ENCODE data around the gene DNM3.
A peak's percentile ranks its signal among the peaks of the same experiment; 100 is the strongest.
"Not testable (repeated sequence)": the region's sequence is repeated elsewhere in the genome, so short reads cannot be mapped to it uniquely, and the experiment has no call there.

DNM3 gene

DNA sequence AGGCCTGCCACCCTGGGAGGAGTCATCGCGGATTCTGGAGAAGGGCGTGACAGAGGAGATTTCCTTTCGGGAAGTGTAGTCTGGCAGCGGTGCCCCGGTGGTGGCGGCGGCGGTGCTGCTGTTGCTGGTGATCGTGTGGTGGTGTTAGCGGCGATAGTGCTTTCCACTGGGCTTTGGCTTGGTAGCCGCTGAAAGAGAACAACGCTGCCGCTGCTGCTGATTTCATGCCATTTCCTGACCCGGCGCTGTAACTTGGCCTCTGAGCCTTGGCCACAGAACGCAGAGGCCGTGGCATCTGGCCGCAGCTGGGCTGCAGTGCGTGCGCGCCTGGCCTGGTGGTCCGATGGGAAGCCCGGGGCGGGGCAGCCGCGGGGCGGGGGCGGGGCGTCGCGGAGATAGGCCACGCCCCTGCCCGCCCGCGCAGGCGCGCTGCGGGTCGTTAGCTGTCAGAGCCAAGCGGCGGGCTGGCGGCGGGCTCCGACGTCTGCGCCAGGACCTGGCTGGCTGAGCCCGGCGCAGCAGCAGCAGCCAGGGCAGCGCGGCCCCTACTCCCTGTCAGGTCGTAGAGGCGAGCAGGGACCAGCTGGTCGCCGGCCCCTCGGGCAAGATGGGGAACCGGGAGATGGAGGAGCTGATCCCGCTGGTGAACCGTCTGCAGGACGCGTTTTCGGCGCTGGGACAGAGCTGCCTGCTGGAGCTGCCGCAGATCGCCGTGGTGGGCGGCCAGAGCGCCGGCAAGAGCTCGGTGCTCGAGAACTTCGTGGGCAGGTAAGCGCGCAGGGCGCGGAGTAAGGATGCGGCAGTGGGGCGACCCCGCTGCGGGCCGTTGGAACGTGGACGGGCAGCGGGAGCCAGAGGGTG is at the start of gene DNM3:
TSS of gene DNM3 (plus strand) at position 449 of the 861 bp plus-strand sequence. CDS start at position 608, 159 bp downstream.
- Mint-ChIP-seq H3K9me3 (no peaks in the 10 kb centered on the region), H3K4me1 (peaks cover 13% of the 10 kb centered on the region), H3K27ac (peak within 1 kb of the TSS; percentile 53), H3K4me3 (peak within 1 kb of the TSS; percentile 68), H3K27me3 (peaks cover 37% of the 10 kb centered on the region), H3K36me3 (no peaks in the 10 kb centered on the region)
- CTCF ChIA-PET = interaction anchor here (1.0 to 2.2 kb wide), 2 partner anchors 40 to 161 kb away, joined by 3 to 13 read pairs; no protein-coding TSS in a partner anchor
- peak; percentile 79 for DNase-seq

DNA sequence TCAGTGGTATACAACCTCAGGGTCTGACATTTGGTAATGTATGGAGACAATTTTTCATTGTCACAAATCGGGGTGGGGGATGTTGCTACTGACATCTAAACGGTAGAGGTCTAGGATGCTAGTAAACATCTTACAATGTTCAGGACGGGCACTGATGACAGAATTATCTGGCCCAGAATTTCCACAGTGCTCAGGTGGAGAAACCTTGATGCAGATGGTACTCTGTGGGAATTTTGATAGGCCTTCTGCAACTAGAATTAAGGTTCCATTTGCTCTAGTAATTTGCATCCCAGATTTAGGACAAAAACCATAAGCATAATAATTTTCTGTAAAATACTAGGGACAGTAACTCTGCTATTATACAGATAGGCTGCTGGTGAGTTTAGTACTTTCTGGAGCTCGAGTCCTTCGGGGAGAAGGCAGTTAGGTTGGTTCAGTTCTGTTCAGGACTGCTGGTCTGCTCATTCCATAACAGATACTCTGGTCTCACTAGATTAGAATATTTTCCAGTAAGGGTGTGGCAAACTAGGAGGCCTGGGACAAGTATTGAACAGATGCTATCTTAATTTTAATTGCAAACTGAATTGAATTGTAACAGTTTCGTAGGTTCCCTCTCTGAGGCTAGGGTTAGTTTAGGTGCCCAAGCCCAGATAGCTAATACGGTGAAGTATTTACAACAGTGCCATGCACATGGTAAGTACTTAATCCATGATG is 48.5 kb upstream of the DNM3 start:
- no peak for DNase-seq
- Mint-ChIP-seq H3K4me3 (no peak overlapping the region), H3K36me3 (peaks cover 69% of the 10 kb centered on the region), H3K4me1 (peaks cover 18% of the 10 kb centered on the region), H3K27me3 (no peaks in the 10 kb centered on the region), H3K9me3 (no peaks in the 10 kb centered on the region), H3K27ac (no peak overlapping the region)
- CTCF ChIA-PET = no interaction called here

DNA sequence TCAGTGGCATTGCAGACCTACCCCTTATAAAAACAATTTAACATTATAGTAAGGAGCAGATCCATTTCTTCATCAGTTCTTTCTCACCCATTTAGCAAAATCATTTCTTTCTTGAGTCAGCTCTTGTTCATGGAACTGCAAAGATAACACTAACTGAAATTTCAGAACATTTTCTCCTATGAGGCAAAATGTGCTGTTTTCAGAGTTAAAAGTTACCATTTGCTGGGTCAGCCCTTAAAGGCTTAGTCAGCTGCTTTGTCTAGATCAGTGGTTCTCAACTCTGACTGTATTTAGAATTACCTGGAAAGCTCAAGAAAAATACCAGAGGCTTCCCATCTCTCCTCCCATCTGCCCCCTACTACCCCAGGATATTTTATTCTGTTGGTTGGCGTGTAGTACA is 47.7 kb upstream of the DNM3 start:
- H3K27ac Mint-ChIP-seq = peak overlapping the region; percentile 83
- H3K4me1 Mint-ChIP-seq = peaks cover 17% of the 10 kb centered on the region
- H3K9me3 Mint-ChIP-seq = no peaks in the 10 kb centered on the region
- H3K36me3 Mint-ChIP-seq = peaks cover 66% of the 10 kb centered on the region
- DNase-seq = no peak
- H3K27me3 Mint-ChIP-seq = no peaks in the 10 kb centered on the region
- no peak overlapping the region for H3K4me3 Mint-ChIP-seq
- CTCF ChIA-PET = no interaction called here

DNA sequence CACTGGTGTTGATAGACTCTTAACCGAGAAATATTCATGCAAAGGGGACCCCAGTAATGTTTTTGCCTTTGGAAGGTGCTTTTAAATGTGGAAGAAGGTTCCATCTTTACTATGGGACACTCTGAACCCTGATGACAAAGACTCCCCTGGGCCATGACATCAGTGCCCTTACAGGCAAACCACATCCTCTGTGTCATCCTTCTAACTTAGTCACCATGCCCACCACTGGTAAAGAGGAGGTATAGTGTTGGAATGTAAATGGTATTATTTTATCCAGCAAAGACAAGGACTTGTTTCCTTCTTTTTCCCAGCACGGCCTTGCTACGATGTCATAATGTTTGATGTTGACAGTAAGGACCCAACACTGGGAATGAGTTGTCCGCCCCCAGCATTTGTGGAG is 47.2 kb upstream of the DNM3 start:
- Mint-ChIP-seq H3K4me1 (peaks cover 17% of the 10 kb centered on the region), H3K9me3 (no peaks in the 10 kb centered on the region), H3K27ac (peak overlapping the region; percentile 83), H3K27me3 (no peaks in the 10 kb centered on the region), H3K4me3 (no peak overlapping the region), H3K36me3 (peaks cover 62% of the 10 kb centered on the region)
- DNase-seq = peak; percentile 54
- CTCF ChIA-PET = interaction anchor here (0.6 kb wide), 2 partner anchors 186 to 240 kb away, joined by 3 to 4 read pairs; no protein-coding TSS in a partner anchor

DNA sequence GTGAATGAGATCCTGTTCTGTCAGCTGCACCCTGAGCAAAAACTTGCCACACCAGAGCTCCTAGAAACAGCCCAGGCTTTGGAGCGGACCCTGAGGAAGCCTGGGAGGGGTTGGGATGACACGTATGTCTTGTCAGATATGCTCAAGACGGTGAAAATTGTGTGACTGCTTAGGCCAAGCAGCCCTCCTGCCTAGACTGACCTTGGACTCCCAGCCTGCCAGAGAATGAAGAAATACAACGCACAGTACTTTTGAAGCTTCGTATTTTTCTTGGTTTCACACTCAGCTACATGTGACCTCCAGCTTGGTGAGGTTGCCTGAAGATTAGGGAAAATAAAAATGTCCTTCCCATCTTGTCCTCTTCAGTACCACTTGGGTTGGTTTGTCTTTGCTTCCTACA is 44.7 kb upstream of the DNM3 start:
- no peak for DNase-seq
- H3K27me3 Mint-ChIP-seq = no peaks in the 10 kb centered on the region
- H3K27ac Mint-ChIP-seq = no peak overlapping the region
- H3K9me3 Mint-ChIP-seq = no peaks in the 10 kb centered on the region
- peaks cover 47% of the 10 kb centered on the region for H3K36me3 Mint-ChIP-seq
- no peak overlapping the region for H3K4me3 Mint-ChIP-seq
- H3K4me1 Mint-ChIP-seq = peaks cover 15% of the 10 kb centered on the region
- CTCF ChIA-PET = interaction anchor here (0.6 to 0.8 kb wide), 3 partner anchors 152 to 198 kb away, joined by 3 read pairs; no protein-coding TSS in a partner anchor

DNA sequence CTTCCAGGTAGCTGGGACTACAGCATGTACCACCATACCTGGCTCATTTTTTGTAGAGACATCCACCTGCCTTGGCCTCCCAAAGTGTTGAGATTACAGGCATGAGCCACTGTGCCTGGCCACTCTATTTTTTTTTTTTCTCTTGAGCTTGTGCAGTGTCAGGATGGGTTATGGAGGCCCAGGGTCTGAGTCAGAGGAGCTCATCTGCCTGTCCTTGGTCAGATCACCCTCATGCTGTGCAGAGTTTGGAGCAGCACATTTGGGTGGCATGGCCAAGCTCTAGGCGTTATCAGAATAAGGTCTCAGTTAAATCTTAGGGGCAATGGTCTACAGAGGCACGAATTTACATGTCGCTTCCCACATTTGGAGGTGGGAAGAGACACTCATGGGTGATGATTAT is 43.0 kb upstream of the DNM3 start:
- Mint-ChIP-seq H3K9me3 (no peaks in the 10 kb centered on the region), H3K36me3 (peaks cover 34% of the 10 kb centered on the region), H3K4me3 (no peak overlapping the region), H3K27me3 (no peaks in the 10 kb centered on the region), H3K27ac (no peak overlapping the region), H3K4me1 (peaks cover 13% of the 10 kb centered on the region)
- no peak for DNase-seq
- CTCF ChIA-PET = interaction anchor here (1.2 to 7.1 kb wide), 3 partner anchors 13 to 189 kb away, joined by 3 to 183 read pairs (median 7); no protein-coding TSS in a partner anchor

DNA sequence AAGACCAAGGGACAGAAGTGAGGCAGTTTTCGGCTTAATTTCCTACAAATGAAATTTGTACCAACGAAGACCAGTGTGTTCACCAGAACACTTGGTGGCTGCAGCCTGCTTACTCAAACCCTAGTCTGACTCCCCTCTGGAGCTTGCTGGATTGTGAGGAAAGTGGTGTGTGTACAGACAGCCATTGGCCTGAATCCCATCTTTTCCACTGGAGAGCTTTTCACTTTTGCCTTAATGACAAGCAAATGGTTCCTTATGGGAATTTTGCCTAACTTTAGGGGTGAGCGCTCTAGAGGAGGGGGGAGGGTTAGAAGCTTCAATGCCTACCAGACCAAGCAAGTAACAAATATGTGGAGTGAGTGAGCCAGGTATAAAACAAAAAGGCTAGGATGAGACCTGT is 42.5 kb upstream of the DNM3 start:
- Mint-ChIP-seq H3K27ac (no peak overlapping the region), H3K36me3 (peaks cover 31% of the 10 kb centered on the region), H3K27me3 (no peaks in the 10 kb centered on the region), H3K4me1 (peaks cover 10% of the 10 kb centered on the region), H3K4me3 (no peak overlapping the region), H3K9me3 (no peaks in the 10 kb centered on the region)
- no peak for DNase-seq
- CTCF ChIA-PET = interaction anchor here (1.2 to 7.1 kb wide), 4 partner anchors 14 to 188 kb away, joined by 3 to 183 read pairs (median 17); partner anchors contain the start of gene VAMP4

DNA sequence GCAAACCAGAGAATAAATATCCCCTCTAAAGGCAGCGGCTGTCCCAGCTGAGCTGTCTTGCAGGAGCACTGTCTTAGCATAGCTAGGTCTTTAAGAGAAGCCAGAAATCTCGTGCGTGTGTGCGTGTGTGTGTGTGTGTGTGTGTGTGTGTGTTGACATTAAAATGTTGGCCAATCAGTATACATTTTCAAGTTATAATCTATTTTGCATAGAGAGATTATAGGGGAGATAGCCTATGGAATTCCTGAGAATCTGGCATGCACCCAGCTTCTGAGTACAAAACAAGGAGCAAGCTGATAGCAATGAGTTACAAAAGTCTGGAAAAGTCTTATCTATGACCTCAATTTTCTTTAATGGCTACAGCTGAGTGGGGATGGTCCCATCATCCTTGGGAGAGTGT is 42.1 kb upstream of the DNM3 start:
- no peak overlapping the region for H3K4me3 Mint-ChIP-seq
- H3K27me3 Mint-ChIP-seq = no peaks in the 10 kb centered on the region
- no peaks in the 10 kb centered on the region for H3K9me3 Mint-ChIP-seq
- H3K4me1 Mint-ChIP-seq = peaks cover 6% of the 10 kb centered on the region
- H3K36me3 Mint-ChIP-seq = peaks cover 27% of the 10 kb centered on the region
- DNase-seq = no peak
- H3K27ac Mint-ChIP-seq = no peak overlapping the region
- CTCF ChIA-PET = interaction anchor here (1.2 to 7.1 kb wide), 6 partner anchors 14 to 188 kb away, joined by 3 to 183 read pairs (median 16); partner anchors contain the start of gene VAMP4

DNA sequence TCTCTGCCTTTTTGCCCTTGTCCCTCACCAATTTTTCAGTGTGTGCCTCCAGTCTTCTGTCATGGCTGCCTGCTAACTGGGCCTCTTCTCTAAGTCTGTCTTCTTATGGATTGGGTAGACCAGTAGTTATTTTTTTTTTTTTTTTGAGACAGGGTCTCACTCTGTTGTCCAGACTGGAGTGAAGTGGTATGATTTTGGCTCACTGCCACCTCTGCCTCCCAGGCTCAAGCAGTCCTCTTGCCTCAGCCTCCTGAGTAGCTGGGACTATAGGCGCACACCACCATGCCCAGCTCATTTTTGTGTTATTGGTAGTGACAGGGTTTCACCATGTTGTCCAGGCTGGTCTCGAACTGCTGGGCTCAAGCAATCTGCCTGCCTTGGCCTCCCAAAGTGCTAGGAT is 41.6 kb upstream of the DNM3 start:
- not testable (repeated sequence) for DNase-seq, H3K4me1 Mint-ChIP-seq, H3K27ac Mint-ChIP-seq, H3K9me3 Mint-ChIP-seq, H3K4me3 Mint-ChIP-seq, H3K27me3 Mint-ChIP-seq
- H3K36me3 Mint-ChIP-seq = peaks cover 22% of the 10 kb centered on the region
- CTCF ChIA-PET = interaction anchor here (1.9 to 7.1 kb wide), 9 partner anchors 12 to 187 kb away, joined by 5 to 183 read pairs (median 19); partner anchors contain the start of genes METTL13 and VAMP4

DNA sequence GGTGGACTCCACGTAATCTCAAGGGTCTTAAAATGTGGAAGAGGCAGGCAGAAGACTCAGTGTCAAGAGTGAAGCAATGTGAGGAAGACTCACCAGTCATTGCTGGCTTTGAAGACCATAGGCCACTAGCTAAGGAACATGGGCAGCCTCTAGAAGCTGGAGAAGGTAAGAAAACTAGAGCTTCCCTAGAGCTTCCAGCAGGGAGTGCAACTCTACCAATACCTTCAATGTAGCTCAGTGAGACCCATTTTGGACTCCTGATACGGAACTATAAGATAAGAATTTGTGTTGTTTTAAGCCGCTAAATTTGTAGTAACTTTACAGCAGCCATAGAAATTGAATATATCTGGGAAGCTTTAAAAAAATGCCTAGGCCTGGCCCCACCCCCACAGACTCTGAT is 41.0 kb upstream of the DNM3 start:
- H3K36me3 Mint-ChIP-seq = peaks cover 18% of the 10 kb centered on the region
- H3K27me3 Mint-ChIP-seq = no peaks in the 10 kb centered on the region
- H3K4me1 Mint-ChIP-seq = no peaks in the 10 kb centered on the region
- H3K9me3 Mint-ChIP-seq = no peaks in the 10 kb centered on the region
- no peak overlapping the region for H3K27ac Mint-ChIP-seq
- H3K4me3 Mint-ChIP-seq = no peak overlapping the region
- DNase-seq = no peak
- CTCF ChIA-PET = interaction anchor here (0.6 to 7.1 kb wide), 23 partner anchors 10 to 629 kb away, joined by 3 to 183 read pairs (median 5); partner anchors contain the start of genes DNM3, METTL13, PRRC2C and VAMP4

DNA sequence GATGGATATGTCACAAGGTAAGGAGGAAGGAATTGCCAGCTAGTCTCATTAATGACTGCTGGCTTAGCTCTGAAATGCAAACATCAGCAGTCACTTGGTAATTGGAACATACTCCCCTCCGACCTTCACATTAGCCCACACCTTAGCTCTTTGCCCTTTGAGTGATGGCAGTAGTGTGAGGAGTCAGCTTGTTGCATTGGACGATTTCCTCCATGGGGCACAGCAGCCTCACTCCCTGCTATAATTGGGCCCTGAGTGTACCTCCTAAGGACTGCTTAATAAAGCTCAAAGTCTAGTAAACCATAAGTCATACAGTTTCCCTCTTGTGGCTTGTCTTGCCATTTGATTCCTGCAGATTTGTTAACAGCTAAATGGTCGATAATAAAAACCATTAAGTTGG is 40.4 kb upstream of the DNM3 start:
- DNase-seq = no peak
- Mint-ChIP-seq H3K4me3 (no peak overlapping the region), H3K27ac (no peak overlapping the region), H3K9me3 (no peaks in the 10 kb centered on the region), H3K27me3 (no peaks in the 10 kb centered on the region), H3K36me3 (peaks cover 15% of the 10 kb centered on the region), H3K4me1 (peaks cover 5% of the 10 kb centered on the region)
- CTCF ChIA-PET = interaction anchor here (0.6 to 7.1 kb wide), 26 partner anchors 10 to 628 kb away, joined by 3 to 183 read pairs (median 5); partner anchors contain the start of genes DNM3, METTL13, PRRC2C and VAMP4

DNA sequence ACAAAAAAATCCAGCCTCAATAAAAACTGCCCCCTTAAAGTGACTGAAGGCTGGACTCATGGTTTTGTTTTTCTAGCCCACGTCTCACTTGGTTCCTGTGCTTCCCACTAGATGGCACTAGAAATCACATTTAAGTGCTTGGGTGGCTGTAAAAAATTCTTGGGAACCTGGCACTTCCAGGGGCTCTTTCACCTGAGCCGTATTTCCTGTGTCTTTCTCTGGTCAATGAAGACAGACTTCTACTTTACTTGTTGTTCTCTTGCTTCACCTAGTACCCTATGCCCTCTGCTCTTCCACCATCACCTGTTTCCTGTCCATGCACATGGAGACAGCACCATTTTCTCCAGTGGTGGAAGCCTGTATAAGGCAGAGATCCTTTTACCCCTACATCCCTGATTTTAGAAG is 39.8 kb upstream of the DNM3 start:
- Mint-ChIP-seq H3K4me1 (peaks cover 6% of the 10 kb centered on the region), H3K4me3 (no peak overlapping the region), H3K9me3 (no peaks in the 10 kb centered on the region), H3K36me3 (peaks cover 11% of the 10 kb centered on the region), H3K27ac (no peak overlapping the region), H3K27me3 (peaks cover 1% of the 10 kb centered on the region)
- no peak for DNase-seq
- CTCF ChIA-PET = interaction anchor here (0.6 to 7.1 kb wide), 29 partner anchors 10 to 630 kb away, joined by 3 to 183 read pairs (median 4); partner anchors contain the start of genes DNM3, METTL13, PRRC2C and VAMP4

DNA sequence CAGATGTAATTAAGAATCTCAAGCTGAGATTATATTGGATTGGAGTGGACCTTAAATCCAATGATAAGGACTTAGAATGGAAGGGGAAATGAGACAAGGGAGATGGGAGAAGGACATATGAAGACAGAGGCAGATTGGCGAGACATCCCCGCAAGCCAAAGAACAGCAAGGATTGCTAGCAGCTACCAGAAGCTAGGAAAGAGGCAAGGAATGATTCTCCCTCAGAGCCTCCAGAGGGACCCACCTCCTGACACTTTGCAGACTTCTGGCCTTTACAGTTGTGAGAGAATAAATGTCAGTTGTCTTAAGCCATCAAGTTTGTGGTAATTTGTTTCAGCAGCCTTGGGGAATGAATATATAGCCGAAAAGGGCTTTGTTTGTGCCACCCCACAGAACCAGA is 39.1 kb upstream of the DNM3 start:
- no peaks in the 10 kb centered on the region for H3K9me3 Mint-ChIP-seq
- peaks cover 6% of the 10 kb centered on the region for H3K36me3 Mint-ChIP-seq
- peaks cover 4% of the 10 kb centered on the region for H3K27me3 Mint-ChIP-seq
- H3K4me3 Mint-ChIP-seq = no peak overlapping the region
- peaks cover 8% of the 10 kb centered on the region for H3K4me1 Mint-ChIP-seq
- DNase-seq = no peak
- no peak overlapping the region for H3K27ac Mint-ChIP-seq
- CTCF ChIA-PET = interaction anchor here (0.6 to 7.1 kb wide), 19 partner anchors 10 to 629 kb away, joined by 3 to 183 read pairs (median 5); partner anchors contain the start of genes DNM3 and VAMP4

DNA sequence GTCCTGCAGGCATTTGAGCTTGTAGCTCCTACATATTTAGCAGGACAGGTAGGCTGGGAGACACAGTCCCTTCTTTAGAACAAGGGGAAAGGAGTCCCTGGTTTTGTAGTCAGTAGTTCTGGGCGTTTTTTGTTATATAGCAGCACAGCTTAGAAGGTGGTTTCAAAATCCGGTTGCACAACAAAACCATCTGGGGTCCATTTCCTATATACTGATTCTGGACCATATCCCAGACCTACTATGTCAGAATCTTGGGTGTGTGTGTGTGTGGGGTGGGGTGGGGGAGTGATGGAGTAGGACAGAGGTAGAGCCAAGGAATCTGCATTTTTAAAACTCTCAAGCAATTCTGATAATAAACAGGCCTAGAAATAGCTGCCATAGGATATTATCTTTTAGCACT is 38.3 kb upstream of the DNM3 start:
- no peak for DNase-seq
- CTCF ChIA-PET = interaction anchor here (1.3 to 7.1 kb wide), 11 partner anchors 9 to 626 kb away, joined by 3 to 183 read pairs (median 13); partner anchors contain the start of genes DNM3 and VAMP4
- Mint-ChIP-seq H3K27me3 (peaks cover 4% of the 10 kb centered on the region), H3K4me3 (no peak overlapping the region), H3K36me3 (peaks cover 6% of the 10 kb centered on the region), H3K27ac (no peak overlapping the region), H3K9me3 (no peaks in the 10 kb centered on the region), H3K4me1 (peaks cover 8% of the 10 kb centered on the region)

Measured in activated naive CD4-positive, alpha-beta T cell treated with anti-CD3 and anti-CD28 coated beads, Interleukin-2, amount 10 ng/mL, durations not matched to agents 7 days and 5 days (primary cell).